NCI-H345 treated with DMSO at 0.1 percent for 48 hours (cell line): ENCODE results near the gene UCK2.

Experiments
- DNase-seq: peaks from one replicate; lab custom pipeline; 2025; ENCODE audit not compliant: unreplicated experiment; lab: John Stamatoyannopoulos, UW

UCK2 gene

DNA sequence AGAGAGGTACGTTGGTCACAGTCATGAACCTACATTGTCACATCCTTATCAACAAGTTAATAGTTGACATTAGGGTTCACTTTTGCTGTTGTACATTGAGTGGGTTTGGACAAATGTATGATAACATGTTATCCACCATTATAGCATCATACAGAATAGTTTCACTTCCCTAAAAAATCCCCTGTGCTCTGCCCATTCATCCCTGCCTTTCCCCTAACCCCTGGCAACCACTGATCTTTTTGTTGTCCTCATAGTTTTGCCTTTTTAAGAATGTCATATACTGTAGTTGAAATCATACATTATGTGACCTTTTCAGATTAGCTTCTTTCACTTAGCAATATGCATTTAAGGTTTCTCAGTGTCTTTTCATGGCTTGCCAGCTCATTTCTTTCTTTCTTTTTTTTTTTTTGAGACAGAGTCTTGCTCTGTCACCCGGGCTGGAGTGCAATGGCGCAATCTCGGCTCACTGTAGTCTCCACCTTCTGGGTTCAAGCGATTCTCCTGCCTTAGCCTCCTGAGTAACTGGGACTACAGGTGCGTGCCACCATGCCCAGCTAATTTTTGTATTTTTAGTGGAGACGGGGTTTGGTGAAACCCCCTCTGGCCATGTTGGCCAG is 50.6 kb downstream of the UCK2 start:
- DNase-seq: no peak

DNA sequence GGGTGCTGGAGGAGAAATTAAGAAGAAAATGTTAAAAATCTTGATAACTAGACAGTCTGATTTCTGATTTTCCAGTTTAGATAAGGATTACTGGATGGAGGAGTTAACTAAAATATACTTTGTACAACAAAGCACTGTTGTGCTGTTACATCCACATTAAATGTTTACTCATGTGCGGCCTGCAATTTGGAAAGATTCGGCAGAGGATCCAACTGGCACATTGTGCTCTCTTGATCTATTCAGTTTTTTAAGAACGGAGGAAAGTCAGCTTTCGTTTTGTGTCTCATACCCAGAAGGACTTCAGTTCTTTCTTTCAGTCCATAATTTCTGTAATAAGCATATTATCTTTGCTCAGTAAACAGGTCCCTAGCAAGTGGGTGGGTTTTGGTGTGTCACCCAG is 52.5 kb downstream of the UCK2 start:
- DNase-seq: no peak

DNA sequence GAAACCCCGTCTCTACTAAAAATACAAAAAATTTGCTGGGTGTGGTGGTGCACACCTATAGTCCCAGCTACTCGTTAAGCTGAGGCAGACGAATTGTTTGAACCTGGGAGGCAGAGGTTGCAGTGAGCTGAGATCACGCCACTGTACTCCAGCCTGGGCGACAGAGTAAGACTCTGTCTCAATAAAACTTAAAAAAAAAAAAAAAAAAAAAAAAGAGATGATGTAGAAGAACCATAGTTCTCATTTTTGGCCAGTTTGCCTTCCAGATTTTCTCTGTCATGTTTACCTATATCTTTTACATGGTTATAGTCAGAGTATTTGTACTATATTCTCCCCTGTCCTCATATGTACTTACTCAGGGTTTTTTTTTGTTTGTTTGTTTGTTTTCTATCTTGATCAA is 53.6 kb downstream of the UCK2 start:
- DNase-seq: no peak

DNA sequence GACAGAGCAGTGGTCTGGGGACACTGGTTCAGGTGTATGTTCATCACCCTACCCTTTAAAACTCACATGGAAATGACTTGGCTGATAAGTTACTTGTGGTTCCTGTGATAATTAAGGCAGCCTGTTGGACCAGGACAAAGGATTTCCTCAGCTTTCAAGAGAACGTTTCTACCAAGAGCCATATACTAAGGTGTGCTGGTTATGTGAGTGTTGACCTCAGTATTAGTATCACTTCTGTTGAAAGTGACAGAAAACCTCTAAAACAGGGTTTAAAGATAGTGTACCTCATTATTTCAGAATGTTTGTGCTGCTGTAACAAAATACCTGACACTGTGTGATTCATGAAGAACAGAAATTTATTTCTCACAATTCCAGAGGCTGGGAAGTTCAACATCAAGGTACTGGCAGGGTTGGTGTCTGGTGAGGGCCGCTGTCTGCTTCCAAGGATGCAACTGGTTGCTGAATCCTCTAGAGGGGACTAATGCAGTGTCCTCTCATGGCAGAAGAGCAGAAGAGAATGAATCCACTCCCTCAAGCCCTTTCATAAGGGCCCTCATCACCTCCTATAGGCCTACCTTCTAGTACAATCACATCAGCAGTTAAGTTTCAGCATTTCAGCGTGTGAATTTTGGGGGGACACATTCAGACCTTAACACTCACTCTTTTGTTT is 54.9 kb downstream of the UCK2 start:
- no peak for DNase-seq

DNA sequence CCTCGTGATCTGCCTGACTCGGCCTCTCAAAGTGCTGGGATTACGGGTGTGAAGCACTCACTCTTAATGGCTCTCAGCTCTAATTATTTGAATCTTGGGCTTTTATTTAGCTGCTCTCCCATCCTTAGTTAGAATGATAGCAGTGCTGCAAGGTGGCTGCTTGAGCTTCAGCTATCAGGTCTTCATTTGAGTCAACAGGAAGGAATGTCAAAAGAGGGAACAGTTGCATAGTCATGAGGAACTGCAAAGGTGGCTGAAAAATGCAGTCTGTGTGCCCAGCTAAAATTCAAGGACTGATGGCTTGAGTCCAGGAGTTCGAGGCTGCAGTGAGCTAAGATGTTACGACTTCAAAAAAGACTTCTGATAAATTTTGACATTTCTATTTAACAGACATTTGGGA is 55.6 kb downstream of the UCK2 start:
- no peak for DNase-seq

DNA sequence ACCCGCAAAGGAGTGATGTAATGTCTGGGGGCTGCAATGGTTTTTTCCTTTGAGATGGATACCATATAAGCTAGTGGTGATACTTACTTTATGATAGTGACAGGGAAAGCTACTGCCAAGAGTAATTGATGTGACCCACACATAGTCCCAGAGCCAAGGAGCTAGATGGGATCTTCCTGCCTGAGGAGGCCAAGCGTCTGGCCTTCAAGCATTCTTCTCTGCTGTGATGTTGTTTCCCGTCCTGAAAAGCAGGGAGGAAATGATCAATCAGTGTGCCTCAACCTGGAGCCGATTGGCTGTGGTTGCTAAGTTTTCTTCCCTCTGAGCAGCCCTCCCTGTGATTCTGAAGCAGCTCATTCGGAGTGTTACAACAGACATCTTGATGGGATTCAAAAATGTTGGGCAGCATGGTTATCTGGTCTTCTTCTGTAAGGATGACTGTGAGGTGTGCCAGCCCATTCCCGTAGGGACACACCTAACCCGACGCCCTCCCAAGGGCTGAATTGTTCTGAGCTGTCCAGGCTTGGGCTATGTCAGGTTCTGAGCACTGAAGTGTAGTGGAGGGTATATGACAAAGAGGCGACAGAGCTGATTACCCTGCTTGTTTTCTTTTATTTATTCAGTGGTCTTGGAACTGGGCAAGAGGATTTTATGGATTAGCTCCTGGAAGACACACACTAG is 56.7 kb downstream of the UCK2 start:
- no peak for DNase-seq

DNA sequence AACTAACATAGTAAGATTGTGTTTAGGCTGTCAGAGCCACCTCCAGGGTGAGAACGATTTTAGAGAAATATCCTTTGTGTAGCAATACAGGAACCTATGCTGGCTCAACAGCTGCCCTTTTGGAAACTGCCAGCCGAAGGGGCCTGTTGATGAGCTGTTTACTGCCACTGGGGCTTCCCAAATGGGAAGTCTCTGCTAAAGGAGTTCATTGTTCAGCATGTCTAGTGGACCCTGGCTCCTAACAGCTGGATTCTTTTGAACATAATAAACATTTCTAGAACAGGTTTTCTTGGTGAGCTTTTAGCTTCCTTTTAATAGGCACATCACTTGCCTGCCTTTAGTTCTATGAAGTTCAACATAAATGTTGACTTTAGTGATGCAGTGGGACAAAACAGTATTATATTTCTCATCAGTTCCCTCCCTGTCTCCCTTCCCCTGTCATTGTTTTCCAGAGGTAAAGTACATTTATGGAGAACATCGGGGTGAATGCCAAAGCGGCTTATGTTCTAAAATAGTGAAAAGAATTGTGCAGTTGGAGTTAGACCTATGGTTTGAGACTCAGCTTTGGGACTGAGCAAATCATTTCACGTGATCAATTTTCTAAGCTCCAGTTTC is 57.4 kb downstream of the UCK2 start:
- DNase-seq: no peak

DNA sequence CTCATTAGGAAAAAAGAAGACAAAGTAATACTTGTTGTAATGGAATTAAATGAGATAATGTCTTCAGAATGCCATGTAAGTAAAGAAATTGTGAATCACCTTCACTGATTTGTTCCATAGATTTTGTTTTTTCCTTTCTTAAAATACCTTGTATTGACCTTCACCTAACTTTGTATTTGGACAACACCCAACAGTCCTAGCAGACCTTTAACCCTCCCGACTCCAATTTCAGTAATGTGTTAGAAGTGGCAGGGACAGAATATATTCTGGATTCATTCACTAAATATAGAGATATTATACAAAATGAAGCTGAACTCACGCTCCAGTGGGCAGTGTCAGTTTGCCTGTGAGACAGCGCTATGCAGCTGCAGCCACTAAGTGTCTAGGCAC is 57.9 kb downstream of the UCK2 start:
- DNase-seq: no peak

DNA sequence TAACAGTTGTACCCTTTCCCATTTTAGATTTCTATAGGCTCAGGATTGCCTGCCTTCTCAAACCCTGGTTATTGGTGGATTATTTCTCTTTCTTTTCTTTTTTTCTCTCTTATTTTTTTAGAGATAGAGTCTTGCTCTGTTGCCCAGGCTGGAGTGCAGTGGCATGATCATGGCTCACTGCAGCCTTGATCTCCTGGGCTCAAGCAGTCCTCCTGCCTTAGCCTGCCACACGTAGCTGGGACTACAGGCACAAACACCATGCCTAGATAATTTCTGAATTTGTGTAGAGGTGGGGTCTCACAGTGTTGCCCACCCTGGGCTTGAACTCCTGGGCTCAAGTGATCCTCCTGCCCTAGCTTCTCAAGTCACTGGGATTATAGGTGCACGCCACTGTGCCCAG is 58.8 kb downstream of the UCK2 start:
- no peak for DNase-seq

DNA sequence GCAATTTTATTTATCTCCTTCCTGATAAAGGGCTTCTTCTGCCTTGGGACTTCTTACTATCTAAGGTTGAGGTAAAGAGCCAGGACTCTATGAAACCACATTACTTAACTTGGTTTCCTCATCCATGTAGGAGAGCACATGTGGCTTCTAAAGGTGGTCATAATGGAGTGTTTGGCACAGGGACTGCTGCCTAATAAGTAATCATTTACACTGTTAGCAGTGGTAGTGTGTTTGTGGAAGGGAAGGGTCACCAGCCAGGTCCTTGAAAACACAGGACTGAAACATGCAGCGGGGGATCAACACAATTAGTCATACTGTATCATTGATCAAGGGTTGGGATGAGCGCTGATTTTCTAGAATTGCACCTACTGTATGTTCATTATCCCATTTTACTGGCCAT is 59.6 kb downstream of the UCK2 start:
- DNase-seq: no peak

DNA sequence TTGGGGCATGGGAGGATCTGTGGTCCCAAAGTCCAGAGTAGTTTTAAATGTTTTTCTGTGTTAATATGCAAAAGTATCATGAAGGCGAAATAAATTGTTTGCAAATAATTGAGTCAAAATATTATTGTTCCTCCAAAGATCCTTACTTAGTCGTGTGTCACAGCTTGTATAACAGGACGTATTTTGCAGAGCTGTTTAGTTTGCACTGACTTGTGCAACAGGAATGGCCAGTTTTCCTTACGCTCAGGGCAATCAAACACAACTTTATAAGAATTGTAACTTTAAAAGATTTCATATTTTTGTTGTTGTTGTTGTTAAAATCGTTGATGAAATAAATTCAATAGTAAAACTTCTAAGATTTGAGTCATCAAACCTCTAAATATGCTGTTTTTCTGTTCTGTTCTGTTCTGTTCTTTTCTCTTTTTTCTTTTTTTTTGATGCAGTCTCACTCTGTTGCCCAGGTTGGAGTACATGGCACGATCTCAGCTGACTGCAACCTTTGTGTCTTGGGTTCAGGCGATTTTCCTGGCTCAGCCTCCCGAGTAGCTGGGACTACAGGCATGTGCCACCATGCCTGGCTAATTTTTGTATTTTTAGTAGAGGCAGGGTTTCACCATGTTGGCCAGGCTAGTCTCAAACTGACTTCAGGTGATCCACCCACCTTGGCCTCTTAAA is 60.6 kb downstream of the UCK2 start:
- no peak for DNase-seq

DNA sequence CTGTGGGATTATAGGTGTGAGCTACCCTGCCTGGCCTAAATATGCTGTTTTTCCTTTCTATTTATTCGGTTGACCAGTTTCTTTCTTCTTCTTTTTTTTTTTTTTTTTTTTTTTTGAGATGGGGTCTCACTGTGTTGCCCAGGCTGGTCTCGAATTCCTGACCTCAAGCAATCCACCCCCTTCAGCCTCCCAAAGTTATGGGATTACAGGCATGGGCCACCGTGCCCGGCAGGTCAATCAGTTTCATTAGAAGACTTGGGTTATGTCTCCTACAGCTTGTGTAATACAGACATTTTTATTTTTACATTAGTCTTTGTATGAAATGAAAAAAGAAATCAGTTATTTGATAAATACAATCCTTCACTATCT is 61.1 kb downstream of the UCK2 start:
- no peak for DNase-seq

DNA sequence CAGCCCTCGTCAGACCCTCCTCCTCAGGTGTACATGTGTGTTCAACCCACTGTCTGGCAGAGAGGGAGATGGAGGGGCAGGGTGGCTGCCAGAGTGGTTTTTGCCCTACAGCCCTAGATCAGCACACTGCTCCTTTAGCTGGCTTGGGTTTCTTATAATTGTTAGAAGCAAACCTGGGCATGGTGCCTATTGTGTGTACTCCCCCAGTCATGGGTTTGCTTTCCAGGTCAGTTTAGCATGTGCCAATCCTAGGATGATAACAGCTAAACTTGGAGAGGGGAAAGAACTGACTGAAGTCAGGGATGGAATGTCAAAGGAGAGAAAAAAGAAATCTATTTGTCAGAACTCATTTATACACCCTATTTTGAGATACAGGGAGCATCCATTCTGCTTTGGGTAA is 63.3 kb downstream of the UCK2 start:
- no peak for DNase-seq

DNA sequence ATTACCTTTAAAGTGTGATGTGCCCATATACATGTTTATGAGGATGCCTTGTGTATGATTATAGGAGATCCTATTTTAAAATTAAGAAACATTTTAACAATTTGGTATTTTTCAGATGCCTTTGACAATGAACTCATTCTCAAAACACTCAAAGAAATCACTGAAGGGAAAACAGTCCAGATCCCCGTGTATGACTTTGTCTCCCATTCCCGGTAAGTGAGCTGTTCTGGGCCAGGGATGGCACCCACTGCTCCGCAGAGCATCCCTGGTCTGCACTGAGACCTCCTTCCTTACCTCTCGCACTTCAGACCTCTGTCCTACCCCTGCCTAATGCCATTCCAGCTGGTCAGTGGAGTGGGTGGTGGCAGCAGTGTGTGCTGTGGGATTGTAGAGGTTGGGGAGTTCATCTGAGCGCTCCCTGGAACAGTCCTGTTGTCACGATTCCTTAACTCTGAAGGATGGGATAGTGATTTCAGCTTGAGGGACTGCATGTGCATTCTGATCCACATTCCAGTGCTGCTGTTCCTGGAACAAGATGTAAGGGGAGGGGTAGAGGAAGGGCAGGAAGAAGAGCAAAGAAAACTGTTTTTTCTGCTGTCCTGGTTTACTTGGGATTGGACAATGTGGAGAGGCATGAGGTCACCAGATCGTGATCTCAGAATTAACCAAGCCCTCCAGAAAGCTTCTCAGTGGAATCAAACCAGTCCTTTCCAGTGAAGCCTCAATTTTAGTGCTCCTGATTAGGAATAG is 63.9 kb downstream of the UCK2 start:
- DNase-seq: no peak

DNA sequence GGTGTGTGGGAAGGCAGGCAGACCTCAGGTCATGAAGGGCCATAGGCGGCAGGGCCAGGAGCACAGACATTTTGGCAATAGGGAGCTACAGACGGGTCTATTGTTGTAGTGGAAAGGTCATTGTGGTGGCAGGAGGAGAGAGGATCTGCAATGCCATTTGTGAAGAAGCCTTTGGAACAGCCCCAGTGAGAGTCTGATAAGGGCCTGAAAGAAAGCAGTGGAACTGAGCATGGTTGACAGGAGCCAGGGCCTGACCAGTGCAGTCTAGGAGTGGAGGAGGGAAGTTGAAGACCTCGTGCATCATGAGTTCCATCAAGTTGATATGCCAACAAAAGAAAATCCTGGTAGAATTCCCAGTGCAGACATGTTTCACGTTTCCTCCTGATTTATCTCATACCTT is 65.5 kb downstream of the UCK2 start:
- no peak for DNase-seq

DNA sequence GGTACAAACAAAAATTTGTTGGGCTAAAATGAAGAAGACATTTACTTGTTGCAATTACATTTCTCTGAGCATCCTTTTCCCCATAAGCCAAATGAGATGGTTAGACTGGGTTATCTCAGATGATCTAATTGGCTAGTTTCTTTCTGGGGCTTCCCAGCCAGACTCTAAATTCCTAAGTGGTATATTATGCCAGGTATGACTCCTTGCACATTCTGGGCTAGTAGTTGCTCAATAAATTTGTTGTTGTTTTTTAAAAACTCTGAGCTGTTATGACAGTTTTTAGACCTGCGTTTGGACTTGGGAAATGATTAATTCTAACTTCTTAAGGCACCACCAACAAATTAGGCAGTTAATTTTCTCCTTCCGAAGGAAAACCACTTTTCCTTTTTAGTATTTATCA is 66.1 kb downstream of the UCK2 start:
- DNase-seq: no peak

DNA sequence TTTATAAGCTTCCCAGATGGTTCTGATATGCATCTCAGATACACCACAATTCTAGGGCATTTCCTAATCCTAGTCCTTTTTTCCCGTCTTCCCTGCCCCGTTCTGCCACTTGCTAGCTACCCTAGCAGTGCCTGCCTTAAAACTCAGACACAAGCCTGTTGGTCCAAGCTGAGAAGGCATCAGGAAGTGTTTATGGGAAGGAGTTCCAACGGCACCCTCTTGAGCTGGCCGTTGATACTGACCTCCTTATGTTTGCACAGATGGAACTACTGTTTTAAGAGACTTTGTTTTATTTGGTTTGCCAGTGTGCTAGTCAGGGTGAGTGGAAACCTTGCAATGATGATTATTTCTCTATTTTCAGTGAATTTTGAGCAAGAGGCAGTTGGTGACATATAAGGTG is 67.2 kb downstream of the UCK2 start:
- DNase-seq: no peak

DNA sequence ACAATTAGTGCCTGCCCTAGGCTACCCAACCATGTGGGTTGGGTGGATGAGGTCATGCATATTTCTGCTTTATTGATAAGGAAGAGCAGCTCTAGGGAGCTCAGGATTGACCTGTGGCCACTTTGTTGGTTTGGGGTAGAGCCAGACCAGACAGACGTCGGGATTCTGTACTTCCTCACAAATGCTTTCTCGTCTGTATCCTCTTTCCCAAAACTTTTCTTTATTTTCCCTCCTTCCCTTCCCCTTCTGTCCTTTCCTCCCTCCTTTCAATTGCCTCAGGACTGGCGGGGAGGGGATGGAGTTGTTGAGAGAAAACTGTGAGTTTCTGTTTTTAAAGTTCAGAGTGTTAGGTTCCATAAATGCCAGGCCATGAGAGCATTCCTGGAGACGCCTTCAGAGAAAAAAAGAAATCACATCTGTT is 68.0 kb downstream of the UCK2 start:
- DNase-seq: no peak

DNA sequence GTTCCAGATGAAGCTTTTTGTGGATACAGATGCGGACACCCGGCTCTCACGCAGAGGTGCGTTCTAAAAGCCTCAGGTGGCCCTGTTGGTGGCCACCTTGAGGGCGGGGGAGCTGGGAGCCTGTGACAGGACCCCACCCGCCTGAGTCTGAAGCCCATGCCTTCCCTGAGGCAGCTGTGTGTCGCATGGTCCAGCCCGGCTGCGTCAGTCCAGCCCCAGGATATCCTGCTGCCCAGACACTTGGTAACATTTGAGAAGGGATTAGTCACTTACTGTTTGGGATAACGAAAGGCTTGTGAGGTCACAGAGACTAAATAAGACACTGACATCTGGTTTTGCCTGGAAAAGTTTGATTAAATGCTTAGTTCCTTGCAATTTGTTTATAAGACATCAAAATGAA is 68.9 kb downstream of the UCK2 start:
- no peak for DNase-seq

DNA sequence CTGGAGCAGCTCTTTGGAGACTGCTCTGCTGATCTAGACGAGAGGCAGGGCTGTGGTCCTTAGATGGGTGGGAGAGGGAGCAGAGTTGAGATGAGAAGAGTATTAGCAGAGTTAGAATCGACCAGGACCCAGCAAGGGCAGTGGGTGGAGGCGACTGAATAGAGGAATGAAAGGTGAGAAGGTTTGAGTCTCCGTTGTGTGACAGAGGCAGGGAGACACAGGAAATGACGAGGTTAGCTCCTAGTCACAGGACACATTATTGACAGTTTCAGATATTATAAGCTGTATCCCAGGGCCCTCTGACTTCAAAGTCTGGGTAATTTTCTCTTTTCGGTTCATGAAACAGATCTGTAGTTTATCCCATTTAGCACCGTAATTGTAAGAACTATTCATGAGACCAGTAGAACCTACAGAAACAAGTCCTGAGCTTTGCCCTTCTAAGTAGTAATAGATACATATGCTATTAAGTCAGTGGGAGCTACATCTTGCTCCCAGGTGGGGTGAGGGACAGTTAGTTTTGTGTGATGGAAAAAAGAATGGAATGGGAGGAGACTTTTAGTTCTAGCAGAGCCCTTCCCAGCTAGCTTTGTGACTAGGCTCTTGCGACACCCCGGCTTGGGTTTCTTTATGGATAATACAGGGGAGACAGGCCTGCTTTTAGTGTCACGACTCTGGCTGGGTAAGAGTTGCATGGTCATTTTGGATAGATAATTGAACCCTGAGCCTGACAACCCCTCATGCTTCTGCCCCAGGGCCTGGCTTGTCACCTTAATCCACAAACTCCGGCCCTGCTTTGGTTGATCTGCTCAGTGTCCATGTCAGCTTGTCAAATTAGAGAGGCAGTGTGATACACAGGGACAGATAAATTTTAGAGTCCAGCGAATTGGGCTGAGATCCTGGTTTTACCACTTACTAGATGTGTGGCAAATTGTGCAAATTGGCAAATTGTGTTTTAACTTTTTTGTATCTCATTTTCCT is 70.2 kb downstream of the UCK2 start:
- DNase-seq: no peak
